ENCODE data around the gene MKRN1.

- TF ChIP-seq CTCF (IDR thresholded peaks at IDR 0.05; ENCODE audit: low read length) (no peak), EZH2 (IDR thresholded peaks at IDR 0.05; ENCODE audit: borderline replicate concordance, low read length) (no peak)
Measured at GRCh38 chr7:140415361-140415760, 63.9 kb downstream of the MKRN1 start.

Data from OCI-LY1 (cell line).